NCI-H526 (cell line): Measurements from ENCODE around the gene HMX1.

Experiments
- DNase-seq, 2 experiments: peaks; one replicate each; lab custom pipeline; 2025; lab: John Stamatoyannopoulos, UW

Gene HMX1

DNA sequence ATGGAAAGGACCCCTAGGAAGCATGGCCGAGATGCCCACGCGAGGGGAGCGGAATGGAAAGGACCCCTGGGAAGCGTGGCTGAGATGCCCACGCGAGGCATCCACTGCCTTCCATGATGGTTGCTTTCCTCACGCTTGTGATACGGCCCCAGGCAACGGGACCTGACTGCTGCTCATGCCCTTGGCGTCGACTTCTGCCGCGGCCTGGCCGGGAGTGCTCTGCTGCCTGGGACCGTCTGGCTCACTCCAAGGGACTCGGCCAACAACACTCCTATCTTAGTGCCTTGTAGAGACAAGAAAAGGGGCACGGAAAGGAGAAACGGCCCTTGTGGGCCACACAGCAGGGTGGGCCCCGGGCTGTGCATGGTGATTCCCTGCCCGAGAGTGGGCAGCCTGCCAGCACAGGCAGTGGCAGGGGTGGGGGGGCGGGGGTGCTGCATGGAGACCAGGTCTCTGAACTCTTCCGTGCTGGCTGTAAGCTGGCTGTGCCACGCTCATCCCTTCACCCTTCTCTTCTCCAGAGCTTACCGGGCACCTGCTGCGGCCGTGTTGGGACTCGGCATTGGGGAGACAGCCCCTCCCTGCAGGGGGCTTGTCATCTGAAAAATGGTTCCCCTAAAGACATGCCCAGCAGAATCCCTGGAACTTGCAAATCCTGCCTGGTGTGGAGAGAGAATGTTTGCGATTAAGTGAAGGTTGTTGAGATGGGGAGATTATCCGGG lies 38.6 kb upstream of the HMX1 start:
- no peak for DNase-seq

- no peak for DNase-seq
These were observed 37.9 kb upstream of the HMX1 start for GRCh38 chr4:8909548-8909947.

- no peak for DNase-seq
These were observed 36.7 kb upstream of the HMX1 start for GRCh38 chr4:8908206-8908893.

DNA sequence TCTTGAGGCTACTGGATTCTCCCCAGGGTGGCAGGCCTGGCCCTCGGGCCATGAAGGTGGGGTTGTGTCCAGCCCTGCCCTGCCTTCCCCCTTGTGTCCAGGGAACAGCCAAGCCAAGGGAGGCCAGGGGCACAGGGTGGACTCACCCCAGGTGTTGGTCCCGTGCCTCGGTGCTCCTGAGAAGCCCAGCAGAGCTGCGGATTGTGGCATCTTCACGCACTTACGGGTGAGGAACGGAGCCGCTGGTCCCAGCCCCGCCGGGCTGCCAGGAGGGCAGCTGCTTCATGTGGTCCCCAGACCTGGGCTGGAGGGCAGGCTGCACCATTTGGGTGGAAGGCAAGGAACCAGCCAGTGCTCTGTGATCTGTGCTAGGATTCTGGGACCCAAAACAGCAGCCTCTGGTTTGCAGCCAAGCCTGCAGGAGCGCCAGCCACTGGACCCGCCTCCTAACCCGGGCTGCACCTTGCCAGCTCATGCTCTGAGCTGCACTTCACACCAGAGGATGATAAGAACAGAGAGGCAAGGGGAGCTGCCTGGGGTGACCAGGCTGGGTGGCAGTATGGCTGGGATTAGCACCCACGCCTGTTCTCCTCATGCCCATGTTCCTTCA lies 36.1 kb upstream of the HMX1 start:
- DNase-seq: no peak

DNA sequence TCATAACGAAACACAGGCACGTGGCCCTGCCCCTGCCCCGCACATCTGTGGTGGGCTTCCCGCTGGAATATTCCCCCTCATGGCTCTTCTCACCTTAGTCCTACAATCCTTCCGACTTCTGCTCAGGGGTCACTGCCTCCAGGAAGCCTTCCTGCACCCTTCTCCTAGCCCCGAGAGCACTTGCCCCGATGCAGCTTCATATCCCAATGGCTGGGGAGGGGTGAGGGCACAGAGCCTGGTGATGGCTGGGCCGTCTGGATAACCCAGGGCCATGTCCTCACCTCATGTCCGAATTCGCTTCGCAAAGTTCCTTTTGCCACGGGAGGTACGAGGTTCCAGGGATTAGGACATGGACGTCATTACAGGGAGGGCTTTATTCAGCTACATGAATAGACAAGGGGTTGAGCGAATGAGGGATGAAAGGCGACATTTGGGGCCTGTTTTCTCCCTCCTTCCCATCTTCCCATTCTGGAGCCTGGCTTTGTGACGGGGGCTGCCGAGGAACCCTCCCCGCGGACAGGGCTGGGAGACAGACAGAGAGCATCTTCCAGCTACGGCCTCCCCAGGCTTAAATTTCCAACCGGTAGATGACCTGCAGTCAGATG lies 35.5 kb upstream of the HMX1 start:
- DNase-seq: no peak

DNA sequence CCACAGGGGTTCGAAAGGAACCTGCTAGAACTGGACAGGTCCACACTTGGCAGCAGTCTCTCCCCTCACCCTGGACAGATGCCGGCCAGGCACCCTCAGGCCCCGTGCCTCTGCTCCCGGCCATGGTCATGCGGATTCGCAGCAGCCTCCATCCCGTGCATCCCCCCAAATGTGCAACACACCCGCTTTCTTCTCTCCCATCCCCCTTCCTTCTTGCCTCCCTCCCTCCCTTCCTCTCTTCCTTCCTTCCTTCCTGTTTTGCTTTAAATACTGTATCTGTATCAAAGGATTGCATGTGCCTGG lies 35.0 kb upstream of the HMX1 start:
- no peak for DNase-seq

- DNase-seq: no peak
These were observed 34.4 kb upstream of the HMX1 start for GRCh38 chr4:8905773-8906667.

- no peak for DNase-seq
These were observed 33.7 kb upstream of the HMX1 start for GRCh38 chr4:8905226-8905772.

DNA sequence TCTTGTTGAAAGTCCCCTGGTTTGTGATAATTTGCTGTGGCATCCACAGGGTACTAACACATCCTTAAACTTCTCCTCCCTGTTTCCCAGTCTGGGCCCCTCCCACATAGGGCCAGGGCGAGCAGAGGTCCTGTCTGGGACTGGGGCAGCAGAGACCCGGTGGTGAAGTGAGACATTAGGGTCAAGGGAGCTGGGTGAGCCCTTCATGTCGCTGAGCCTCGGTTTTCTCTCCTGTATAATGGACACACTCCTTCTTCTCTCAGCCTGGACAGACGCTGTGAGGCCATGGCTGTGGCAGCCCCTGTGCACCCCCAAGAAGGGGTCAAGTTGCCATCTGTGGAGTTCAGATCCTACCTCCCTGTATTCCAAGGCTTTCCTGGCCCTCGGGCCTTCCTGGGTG lies 33.0 kb upstream of the HMX1 start:
- DNase-seq: no peak

DNA sequence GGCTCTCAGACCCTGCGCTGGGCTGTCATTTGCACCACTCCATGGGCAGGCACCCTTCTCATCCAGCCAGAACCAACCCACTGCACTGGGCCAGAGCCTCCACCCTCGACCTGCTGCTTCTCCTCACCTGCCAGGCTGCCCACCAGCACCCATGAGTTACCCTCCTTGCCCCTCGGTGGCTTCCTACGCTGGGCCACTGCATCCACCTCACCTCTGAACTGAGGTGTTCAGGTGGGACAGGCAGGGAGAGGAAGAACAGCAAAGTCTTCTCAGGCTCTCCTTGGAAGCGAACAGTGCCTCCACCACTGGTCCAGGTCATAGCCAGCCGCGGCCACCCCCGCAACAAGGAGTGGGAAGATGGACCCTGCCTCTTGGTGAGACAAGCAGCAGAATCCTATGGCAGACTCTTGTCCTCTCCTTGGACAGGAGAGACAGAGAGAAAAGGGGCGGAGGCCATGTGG lies 32.4 kb upstream of the HMX1 start:
- no peak for DNase-seq

GRCh38 chr4:8901335-8901734 lies 29.7 kb upstream of the HMX1 start:
- no peak for DNase-seq

DNA sequence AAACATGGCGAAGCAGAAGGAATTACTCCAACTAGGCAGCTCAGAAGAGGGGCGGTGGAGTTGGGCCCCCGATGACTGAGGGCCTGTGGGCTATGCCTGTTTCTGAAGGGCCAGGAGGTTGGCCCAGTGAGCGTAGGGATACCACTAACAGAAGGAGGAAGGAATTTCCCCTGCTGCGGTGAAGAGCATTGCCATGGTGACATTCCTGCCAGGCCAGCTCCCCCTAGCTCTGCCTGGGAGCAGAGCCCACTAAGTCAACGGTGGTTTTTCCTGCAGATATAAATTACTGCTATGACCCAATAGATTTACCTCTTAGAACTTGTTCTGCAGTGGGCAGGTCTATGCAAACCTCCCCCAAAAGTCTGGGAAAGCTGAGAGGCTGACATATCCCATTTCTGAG lies 28.9 kb upstream of the HMX1 start:
- DNase-seq: no peak

DNA sequence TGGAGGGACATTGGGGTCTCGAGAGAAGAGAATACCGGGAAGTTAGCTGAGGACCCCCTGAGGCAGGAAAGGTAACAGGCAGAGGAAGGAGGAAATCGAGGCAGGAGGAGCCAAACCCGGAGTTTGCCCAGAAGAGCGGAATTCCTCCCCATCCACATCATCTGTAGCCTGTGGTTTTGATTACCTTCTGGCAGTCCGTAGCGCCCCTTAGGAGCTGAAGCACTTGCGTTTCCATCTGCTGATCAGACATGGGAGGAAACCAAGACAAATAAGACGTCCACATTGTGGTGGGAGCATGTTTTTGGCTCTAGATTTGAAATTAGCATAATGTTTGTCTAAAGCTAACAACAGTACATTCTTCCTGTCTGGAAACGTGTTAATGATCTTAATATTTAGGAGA lies 26.8 kb upstream of the HMX1 start:
- no peak for DNase-seq

DNA sequence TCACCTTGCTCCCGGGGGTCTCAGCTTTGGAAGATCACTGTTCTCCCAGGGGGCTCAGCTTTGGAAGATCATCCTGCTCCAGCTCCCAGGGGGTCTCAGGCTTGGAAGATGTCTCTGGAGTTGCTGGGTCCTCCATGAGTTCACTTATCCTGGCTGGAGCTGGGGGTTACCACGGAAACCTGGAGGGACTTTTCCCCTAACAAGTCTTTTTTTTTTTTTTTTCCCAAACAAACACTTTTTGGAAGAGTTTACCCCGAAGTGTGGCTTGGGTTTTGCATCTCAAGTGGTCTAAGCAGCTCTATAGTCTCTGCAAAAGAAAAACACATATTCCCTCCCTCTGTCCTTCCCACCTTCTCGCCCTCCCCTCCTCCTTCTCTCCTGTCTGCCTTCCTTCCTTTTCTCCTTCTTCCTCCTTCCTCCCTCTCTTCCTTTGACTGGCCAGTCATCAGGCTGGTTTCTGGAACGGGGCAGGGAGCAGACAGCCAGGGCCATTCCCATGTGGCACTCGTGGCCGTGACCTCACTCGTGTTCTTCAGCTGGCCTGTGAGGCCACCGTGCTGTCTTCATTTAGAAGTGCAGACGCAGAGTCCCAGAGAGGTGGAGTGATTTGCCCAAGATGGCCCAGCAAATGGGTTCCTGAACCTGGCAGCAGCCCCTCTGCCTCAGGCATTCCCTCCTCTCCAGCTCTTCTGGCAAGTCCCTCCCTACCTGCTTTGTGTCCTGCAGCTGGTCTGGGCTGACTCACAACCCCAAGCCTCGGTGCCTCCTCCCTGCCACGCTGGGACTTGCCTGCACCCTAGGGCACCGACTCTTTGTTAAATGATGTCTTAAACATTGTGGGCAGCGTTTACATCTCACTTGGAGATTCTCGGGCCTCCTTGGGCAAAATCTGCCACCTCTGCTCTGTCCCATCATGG lies 25.9 kb upstream of the HMX1 start:
- DNase-seq: no peak

- no peak for DNase-seq
These were observed 24.9 kb upstream of the HMX1 start for GRCh38 chr4:8896506-8896905.

GRCh38 chr4:8896071-8896470 lies 24.4 kb upstream of the HMX1 start:
- DNase-seq: no peak

DNA sequence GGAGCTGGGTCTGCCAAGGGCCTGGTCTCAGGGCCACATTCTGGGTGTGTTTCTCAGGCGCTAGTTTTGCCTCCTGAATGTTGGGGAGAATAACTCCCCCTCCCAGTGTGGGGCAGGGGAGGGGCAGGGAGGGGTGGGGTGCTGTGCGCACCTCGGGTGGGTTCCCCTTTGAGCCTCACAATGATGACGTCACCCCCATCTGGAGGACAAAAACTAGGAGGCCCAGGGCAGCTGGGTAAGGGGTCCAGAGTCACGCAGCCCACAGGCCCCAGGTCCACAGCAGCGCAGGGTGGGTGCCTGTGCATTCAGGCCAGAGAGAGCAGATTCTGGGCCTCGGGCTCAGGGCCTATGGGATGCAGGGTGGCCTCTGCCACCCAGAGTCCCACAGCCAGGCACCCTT lies 23.7 kb upstream of the HMX1 start:
- no peak for DNase-seq

GRCh38 chr4:8894424-8894816 lies 22.8 kb upstream of the HMX1 start:
- DNase-seq: no peak

DNA sequence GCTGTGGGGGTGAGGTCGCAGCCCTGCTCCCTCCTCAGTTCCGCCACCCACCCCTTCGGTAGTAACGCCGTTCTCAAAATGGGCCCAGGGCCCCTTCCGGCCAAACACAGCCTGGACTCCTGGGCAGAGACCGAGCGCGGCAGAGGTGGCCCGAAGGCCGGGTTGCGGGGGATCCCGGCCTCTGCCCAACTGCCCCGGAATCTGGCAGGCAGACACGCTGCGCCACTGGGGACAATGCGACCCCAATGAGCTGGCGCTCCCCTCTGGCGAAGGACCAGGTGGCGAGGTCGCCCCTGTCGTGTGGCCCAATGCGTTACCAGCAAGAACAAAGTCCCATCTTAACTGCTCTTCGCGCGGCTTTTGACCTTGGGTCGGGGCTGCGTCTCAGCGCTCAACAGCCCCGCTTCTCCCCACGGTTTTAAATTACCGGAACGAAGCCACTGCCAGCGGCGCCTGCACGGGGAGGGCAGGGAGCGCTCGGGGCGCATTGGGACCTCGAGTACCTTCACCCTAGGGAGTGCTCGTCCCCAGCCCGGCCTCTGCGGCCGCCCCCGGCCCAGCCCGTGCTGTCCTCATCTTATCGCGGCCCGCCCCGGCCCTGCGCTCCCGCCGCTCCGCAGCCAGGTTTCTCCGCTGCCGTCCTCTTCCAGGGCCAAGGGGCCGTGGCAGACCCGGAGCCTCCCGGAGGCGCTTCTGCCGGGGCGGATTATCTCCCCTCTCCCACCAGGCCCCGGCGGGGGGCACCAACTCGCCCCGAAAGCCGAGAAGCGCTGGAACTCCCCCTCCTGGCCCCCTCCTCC lies 22.2 kb upstream of the HMX1 start:
- DNase-seq: no peak

- no peak for DNase-seq
These were observed 21.6 kb upstream of the HMX1 start for GRCh38 chr4:8893227-8893623.
